Measurements from ENCODE around the gene CDH16.

DNA sequence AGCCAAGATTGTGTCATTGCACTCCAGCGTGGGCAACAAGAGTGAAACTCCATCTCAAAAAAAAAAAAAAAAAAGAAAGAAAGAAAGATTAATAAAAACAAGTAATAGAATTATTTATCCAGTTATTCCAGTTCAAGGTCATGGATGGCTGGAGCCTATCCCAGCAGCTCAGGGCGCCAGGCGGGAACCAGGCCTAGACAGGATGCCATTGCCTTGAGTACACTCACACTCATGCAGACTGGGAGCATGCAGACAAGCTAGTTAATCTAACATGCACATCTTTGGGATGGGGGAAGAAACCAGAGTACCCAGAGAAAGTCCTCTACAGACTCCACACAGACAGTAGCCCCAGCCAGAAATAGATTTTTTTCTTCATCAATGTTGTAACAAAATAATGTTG, 20.5 kb downstream of the CDH16 start:
- TF ChIP-seq CTCF (IDR thresholded peaks at IDR 0.05; ENCODE audit: insufficient read depth, low read depth, low read length): no peak
- TF ChIP-seq EZH2 (IDR thresholded peaks at IDR 0.05; ENCODE audit: insufficient read depth, low read length): no peak
